CD1c-positive myeloid dendritic cell (primary cell): ENCODE results near the gene TAF6L.
A peak's percentile ranks its signal among the peaks of the same experiment; 100 is the strongest.
"Not testable (repeated sequence)": the region's sequence is repeated elsewhere in the genome, so short reads cannot be mapped to it uniquely, and the experiment has no call there.

Source experiments
- DNase-seq: peaks from one replicate; pipeline ENCODE4 v3.0.0-alpha.2; 2016; ENCODE audit errors: extremely low spot score

Gene TAF6L, protein sequence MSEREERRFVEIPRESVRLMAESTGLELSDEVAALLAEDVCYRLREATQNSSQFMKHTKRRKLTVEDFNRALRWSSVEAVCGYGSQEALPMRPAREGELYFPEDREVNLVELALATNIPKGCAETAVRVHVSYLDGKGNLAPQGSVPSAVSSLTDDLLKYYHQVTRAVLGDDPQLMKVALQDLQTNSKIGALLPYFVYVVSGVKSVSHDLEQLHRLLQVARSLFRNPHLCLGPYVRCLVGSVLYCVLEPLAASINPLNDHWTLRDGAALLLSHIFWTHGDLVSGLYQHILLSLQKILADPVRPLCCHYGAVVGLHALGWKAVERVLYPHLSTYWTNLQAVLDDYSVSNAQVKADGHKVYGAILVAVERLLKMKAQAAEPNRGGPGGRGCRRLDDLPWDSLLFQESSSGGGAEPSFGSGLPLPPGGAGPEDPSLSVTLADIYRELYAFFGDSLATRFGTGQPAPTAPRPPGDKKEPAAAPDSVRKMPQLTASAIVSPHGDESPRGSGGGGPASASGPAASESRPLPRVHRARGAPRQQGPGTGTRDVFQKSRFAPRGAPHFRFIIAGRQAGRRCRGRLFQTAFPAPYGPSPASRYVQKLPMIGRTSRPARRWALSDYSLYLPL

DNA sequence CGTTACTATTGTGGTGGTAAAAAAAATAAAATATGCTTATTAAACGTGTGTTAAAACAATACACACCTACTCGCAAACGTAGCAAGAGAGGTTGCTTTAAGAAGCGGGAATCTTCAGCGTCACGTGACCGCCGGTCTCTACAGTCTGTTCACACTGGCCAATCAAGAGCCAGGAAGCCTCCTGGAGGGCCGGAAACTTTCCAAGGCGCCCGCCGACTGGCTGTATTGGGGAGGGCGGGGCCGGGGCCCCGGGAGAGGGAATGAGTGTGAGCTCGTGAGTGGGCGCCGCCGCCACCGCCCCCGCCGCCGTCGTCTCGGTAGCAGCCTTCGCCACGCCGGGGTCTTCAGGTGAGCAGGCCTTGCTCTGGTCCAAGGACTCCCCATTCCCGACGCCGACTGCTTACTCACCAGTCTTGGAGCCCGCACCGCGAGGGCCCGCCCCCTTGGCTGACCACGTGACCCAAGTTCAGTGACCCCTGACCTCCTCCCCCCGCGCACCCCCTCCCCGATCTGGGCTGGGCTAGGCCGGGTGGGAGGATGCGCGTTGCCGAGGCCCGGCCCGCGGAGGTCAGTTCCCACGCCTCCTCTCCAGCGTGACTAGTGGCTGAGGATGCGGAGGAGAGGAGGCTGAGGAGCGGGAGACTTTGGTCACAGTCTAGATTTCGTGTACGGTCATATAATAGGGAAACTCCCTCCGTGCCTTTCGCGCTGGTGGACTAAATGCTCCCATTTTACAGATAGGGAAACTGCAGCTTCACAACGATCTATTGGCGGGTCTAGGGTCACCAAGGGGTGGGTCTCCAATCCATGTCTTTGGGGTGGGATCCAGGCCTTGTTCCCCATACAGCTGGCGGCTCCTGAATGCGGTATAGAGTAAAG, at the start of gene TAF6L:
TSS of gene TAF6L (plus strand) at position 253 of the 878 bp plus-strand sequence. CDS start 4,388 bp downstream, outside the sequence.
- peak; percentile 97 for DNase-seq

GRCh38 chr11:62721994-62722393, 49.2 kb upstream of the TAF6L start:
- no peak for DNase-seq

DNA sequence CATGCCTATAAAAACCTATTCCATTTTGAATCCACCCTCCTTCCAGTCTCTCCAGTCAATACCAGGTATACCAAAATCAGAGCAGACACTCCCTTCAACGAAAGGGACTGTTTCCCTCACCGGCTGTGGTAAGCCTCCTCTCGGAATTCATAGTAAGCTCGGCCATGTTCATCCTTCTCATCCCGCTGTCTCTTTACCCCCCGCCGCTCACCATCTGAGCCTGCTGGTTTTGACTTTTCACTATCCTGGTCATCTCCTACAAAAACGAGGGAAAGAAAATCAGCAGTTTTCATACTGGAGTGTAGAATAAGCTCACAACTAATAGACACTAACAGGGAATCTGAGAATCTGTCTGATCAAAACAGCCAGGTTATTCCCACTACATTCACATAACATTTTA, 47.0 kb upstream of the TAF6L start:
- no peak for DNase-seq

DNA sequence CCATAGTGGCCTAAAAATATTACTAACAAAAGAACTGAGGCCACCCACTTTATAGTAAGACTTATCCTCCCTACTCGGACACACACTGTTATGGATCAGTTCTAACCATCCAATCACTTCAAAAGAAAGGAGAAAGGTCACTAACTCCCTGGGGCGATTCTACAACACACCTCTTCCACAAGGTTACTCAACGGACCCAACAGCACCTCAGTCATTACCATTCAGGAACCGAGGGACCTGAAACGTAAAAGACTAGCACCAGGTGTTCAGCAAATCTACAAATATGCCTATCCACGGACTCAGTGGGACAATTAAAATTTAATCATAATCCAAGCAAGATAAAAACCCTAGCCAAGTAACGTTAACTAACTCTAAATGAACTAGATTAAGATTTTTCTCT, 45.5 kb upstream of the TAF6L start:
- DNase-seq = no peak

DNA sequence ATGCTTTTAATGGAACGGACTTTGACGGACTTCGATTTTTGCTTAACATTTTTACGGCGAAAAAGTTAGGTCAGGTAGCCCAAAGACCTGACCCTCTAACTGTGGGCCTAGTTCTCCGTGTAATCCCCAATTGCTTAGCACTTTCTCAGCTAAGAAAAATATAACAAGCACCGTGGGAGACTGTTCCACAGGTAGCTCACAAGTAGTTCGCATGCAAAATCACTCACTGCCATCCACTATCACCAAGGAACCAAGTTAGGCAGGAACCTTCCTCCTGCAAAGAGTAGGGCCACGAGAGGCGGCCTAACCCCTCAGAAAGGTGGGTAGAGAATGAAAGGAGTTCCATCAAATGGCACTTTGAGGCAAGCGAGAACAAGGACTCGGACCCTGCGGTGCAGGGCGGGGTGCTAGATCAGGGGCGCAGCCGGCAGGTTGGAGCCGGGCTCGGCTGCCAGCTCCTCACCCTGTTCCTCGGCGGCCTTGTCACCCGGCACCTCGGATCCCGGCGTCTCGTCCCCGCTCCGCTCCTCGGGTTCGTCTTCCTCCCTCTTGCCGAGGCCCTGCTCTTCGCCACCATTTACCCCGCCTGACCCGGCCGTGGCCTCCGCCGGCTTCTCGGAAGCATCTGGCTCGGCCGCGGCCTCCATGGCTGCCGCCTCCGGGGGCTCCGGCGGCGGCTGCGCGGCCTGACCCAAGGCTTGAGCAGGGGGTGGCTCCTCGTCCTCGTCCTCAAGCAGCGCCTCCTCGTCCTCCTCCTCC, 44.9 kb upstream of the TAF6L start:
- DNase-seq = no peak

- no peak for DNase-seq
These were observed 44.4 kb upstream of the TAF6L start for GRCh38 chr11:62726915-62727164.

- peak; percentile 100 for DNase-seq
These were observed 43.9 kb upstream of the TAF6L start, which contains the start of gene HNRNPUL2 for GRCh38 chr11:62727165-62727871. Gene HNRNPUL2, minus strand, starts transcription at chr11:62727457. Its CDS starts 301 bp downstream, at chr11:62727156.

GRCh38 chr11:62727872-62728170, 43.4 kb upstream of the TAF6L start:
- DNase-seq = peak; percentile 97

GRCh38 chr11:62728171-62728988, 42.8 kb upstream of the TAF6L start, which contains the start of gene TTC9C:
Gene TTC9C, plus strand, starts transcription at chr11:62728486. Its CDS starts 363 bp downstream, at chr11:62728849.
- DNase-seq = peak; percentile 98

DNA sequence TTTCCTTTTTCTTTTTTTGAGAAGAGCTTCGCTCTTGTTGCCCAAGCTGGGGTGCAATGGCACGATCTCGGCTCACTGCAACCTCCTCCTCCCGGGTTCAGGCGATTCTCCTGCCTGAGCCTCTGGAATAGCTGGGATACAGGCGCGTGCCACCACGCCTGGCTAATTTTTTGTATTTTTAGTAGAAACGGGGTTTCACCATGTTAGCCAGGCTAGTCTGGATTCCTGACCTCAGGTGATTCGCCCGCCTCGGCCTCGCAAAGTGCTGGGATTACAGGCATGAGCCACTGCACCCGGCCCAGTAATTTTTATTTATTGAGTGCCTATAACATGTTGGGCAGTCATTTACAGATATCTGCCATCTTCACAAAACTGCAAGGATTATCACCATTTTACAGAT, 41.1 kb upstream of the TAF6L start:
- DNase-seq = not testable (repeated sequence)

GRCh38 chr11:62732830-62733229, 38.4 kb upstream of the TAF6L start:
- peak; percentile 32 for DNase-seq

DNA sequence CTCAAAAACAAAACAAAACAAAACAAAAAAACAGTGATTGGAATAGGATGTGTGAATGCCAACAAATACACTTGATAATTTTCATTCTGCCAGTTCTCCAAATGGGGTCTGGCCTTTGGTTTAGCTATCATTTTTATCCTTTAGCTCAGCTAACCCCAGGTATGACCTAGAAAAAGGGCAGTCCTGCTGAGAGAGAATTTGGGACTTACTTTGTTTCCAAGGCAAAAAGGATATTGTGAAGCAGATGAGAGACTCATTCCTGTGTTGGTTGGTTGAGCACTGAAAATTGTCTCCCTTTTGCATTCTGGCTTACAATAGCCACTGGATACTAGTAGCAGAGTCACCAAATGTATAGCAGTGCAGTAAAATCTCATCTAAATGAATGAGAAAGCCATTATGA, 34.0 kb upstream of the TAF6L start:
- DNase-seq = no peak

DNA sequence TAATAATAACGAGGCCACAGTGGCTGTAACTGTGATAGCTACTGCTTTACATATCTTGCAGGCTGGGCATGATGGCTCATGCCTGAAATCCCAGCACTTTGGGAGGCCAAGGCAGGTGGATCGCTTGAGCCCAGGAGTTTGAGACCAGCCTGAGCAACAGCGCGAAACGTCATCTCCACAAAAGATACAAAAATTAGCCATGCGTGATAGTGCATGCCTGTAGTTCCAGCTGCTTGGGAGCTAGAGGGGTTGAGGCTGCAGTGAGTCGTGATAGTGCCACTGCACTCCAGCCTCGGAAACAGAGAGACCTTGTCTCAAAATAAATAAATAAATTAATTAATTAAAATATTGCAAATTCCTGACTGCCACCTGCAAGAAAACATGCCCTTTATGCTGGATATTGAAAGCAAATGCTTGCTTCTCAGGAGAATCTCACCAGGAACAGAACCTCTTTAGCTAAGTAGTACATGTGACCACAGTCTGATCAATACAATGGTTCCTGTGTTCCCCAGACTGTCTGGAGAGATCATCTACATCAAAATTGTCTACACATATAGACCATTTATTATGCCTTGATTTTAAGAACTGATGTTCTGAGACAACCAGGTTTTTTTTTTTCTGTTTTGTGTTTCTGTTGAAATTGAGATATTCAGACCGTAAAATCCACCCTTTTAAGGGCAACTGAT, 23.6 kb upstream of the TAF6L start:
- no peak for DNase-seq

DNA sequence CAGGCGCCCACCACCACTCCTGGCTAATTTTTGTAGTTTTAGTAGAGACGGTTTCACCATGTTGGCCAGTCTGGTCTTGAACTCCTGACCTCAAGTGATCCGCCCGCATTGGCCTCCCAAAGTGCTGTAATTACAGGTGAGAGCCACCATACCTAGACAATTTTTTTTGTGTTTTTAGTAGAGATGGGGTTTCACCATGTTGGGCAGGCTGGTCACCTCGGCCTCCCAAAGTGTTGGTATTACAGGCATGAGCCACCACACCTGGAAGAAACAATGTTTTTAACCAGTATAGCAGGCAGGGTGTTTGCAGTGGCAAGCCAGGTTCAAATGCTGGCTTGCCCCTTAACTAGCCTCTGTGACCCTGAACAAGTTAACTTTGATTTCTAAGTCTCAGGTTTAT, 21.3 kb upstream of the TAF6L start:
- DNase-seq = not testable (repeated sequence)

DNA sequence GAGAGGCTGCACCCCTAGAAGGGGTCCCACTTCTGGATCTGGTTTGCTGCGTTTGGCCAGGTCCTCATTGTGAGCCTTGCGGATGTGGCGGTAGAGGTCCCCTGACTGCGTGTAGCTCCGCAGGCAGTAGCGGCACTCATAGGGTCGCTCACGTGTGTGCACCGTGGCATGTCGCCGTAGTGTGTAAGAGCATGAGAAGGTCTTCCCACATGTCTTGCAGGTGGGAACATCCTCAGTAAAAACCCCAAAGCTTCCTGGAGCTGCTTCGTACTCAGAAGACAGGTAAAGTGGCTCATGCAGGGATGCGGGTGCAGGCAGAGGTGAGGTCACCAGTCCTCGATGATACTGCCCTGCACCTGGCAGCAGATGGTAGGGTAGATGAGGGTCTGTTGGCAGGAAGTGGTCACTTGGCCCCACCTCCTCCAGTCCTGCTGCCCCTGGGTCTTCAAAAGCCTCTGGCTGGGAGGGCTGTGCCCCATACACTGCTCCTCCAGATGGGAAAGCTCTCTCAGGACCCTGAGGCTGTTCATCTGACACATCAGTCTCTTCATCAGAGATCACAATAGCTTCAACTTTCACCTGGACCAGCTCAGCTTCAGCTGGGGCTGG, 18.9 kb upstream of the TAF6L start:
- DNase-seq = no peak

GRCh38 chr11:62752994-62753735, 18.0 kb upstream of the TAF6L start:
- DNase-seq = no peak

GRCh38 chr11:62753736-62754603, 17.2 kb upstream of the TAF6L start, which contains the start of gene ZBTB3:
Gene ZBTB3, minus strand, starts transcription at chr11:62754160. Its CDS starts 496 bp downstream, at chr11:62753664.
- peak; percentile 98 for DNase-seq
